ENCODE data around the gene CFHR3.

CFHR3 gene

DNA sequence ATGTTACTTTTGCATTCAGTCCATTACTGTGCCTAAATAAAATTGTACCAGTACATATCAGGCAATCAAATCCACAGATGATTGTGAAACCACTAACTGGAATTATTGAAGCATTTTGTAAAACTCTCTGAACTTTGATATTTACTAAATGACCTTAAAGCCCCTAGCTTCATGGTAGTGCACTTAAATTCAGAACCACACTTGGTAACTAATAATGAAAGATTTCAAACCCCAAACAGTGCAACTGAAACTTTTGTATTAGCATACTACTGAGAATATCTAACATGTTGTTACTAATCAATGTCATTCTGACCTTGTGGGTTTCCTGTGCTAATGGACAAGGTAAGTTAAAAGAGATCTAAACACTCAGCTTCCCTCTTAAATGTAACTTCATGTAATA is at the start of gene CFHR3:
Gene CFHR3 (plus strand): TSS at position 238 of the 400 bp plus-strand sequence. CDS start 47 bp downstream, at position 285.
- H3K9me3 ChIP-seq (ENCODE audit: control insufficient read depth, low read length): peaks cover 5% of the 10 kb centered on the region
- H2AFZ ChIP-seq: no peak within 1 kb of the TSS
- H3K79me2 ChIP-seq: no peaks in the 10 kb centered on the region
- TF ChIP-seq, protein P1, sequence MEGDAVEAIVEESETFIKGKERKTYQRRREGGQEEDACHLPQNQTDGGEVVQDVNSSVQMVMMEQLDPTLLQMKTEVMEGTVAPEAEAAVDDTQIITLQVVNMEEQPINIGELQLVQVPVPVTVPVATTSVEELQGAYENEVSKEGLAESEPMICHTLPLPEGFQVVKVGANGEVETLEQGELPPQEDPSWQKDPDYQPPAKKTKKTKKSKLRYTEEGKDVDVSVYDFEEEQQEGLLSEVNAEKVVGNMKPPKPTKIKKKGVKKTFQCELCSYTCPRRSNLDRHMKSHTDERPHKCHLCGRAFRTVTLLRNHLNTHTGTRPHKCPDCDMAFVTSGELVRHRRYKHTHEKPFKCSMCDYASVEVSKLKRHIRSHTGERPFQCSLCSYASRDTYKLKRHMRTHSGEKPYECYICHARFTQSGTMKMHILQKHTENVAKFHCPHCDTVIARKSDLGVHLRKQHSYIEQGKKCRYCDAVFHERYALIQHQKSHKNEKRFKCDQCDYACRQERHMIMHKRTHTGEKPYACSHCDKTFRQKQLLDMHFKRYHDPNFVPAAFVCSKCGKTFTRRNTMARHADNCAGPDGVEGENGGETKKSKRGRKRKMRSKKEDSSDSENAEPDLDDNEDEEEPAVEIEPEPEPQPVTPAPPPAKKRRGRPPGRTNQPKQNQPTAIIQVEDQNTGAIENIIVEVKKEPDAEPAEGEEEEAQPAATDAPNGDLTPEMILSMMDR (IDR thresholded peaks at IDR 0.05): no peak
- no peaks in the 10 kb centered on the region for H3K27me3 ChIP-seq (ENCODE audit: control insufficient read depth, insufficient read depth, low read length)
- no peak within 1 kb of the TSS for H3K27ac ChIP-seq
- no peak within 1 kb of the TSS for H3K4me2 ChIP-seq (ENCODE audit: low read length)
- no peak within 1 kb of the TSS for H3K4me3 ChIP-seq (ENCODE audit: low read depth, low read length)
- no peak within 1 kb of the TSS for H3K9ac ChIP-seq
- H3K36me3 ChIP-seq (ENCODE audit: control insufficient read depth, insufficient read depth, low read length): no peaks in the 10 kb centered on the region
- H3K4me1 ChIP-seq: no peaks in the 10 kb centered on the region

DNA sequence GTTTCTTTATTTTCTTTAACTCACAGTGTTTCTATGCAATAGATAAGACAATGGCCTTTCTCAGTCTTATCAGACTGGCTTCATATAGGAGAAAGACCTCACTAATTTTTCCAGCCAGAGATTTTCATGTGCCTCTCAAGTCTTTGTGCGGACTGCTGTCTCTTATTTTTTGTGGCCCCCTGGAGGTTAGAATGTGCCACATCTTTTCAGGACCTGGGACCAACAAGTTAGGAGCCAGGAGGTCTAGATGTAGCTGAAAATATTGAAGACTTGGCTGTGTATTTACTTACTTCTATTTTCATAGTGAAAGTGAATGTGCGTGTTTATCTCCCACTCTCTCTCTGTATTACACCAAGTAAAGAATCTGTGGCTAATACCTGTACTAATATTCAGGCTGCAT is 42.1 kb upstream of the CFHR3 start:
- H3K4me2 ChIP-seq (ENCODE audit: low read length): no peak overlapping the region
- H3K36me3 ChIP-seq (ENCODE audit: control insufficient read depth, insufficient read depth, low read length): no peaks in the 10 kb centered on the region
- no peak overlapping the region for H3K4me3 ChIP-seq (ENCODE audit: low read depth, low read length)
- no peaks in the 10 kb centered on the region for H3K4me1 ChIP-seq
- no peak overlapping the region for H2AFZ ChIP-seq
- no peak overlapping the region for H3K27ac ChIP-seq
- TF ChIP-seq, protein P1 (IDR thresholded peaks at IDR 0.05): no peak
- H3K9ac ChIP-seq: no peak overlapping the region
- H3K9me3 ChIP-seq (ENCODE audit: control insufficient read depth, low read length): no peaks in the 10 kb centered on the region
- no peaks in the 10 kb centered on the region for H3K79me2 ChIP-seq
- H3K27me3 ChIP-seq (ENCODE audit: control insufficient read depth, insufficient read depth, low read length): no peaks in the 10 kb centered on the region

DNA sequence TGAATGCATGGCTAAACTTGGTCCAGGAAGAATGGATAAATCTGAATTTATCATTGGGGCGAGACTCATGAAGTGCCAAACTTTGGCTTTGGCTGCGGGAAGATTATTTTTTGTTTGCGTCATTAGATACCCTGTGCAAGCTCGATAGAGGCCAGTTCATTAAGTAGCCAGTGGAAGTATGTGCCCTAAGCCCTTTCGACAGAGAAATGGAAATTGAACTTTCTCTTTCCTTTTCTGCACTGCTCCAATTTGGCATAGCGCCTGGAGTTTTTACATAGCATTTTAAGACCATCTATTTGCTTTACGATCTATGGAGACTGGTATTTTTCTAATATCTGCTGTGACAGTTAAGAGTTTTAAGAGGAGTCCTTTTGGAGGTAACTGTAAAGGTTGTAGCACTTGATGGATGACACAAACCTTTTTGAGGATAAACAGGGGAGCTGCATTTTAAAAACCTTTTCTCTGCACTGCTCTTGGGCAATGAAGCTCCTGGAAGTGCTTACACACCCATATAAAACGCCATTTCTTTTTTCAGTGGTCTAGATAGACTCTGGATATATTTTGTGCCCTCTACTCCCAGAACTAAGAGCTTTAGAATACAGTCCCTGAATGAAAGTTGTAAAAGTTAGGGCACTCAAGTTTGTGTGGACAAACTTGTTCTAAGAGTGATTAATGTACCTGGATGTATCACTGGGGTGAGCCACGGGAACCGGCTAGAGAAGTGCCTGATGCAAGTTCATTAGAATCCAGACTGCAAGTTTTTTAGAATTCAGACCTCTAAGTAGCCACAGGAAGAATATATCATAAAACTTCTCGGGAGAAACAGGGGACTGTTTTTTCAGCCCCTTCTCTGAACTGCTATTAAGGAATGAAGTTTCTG is 41.3 kb upstream of the CFHR3 start:
- no peaks in the 10 kb centered on the region for H3K36me3 ChIP-seq (ENCODE audit: control insufficient read depth, insufficient read depth, low read length)
- H3K27ac ChIP-seq: no peak overlapping the region
- H3K4me3 ChIP-seq (ENCODE audit: low read depth, low read length): no peak overlapping the region
- H2AFZ ChIP-seq: no peak overlapping the region
- no peaks in the 10 kb centered on the region for H3K27me3 ChIP-seq (ENCODE audit: control insufficient read depth, insufficient read depth, low read length)
- no peak overlapping the region for H3K4me2 ChIP-seq (ENCODE audit: low read length)
- H3K9me3 ChIP-seq (ENCODE audit: control insufficient read depth, low read length): no peaks in the 10 kb centered on the region
- H3K79me2 ChIP-seq: no peaks in the 10 kb centered on the region
- H3K4me1 ChIP-seq: no peaks in the 10 kb centered on the region
- no peak overlapping the region for H3K9ac ChIP-seq
- TF ChIP-seq, protein P1 (IDR thresholded peaks at IDR 0.05): no peak

GRCh38 chr1:196734006-196734405 is 40.6 kb upstream of the CFHR3 start:
- H3K4me3 ChIP-seq (ENCODE audit: low read depth, low read length): no peak overlapping the region
- no peaks in the 10 kb centered on the region for H3K9me3 ChIP-seq (ENCODE audit: control insufficient read depth, low read length)
- H3K4me1 ChIP-seq: no peaks in the 10 kb centered on the region
- H3K9ac ChIP-seq: no peak overlapping the region
- H3K27me3 ChIP-seq (ENCODE audit: control insufficient read depth, insufficient read depth, low read length): no peaks in the 10 kb centered on the region
- H3K36me3 ChIP-seq (ENCODE audit: control insufficient read depth, insufficient read depth, low read length): no peaks in the 10 kb centered on the region
- no peak overlapping the region for H2AFZ ChIP-seq
- no peak overlapping the region for H3K27ac ChIP-seq
- no peaks in the 10 kb centered on the region for H3K79me2 ChIP-seq
- TF ChIP-seq, protein P1 (IDR thresholded peaks at IDR 0.05): no peak
- H3K4me2 ChIP-seq (ENCODE audit: low read length): no peak overlapping the region

GRCh38 chr1:196734460-196734859 is 40.2 kb upstream of the CFHR3 start:
- Histone ChIP-seq H3K4me1 (no peaks in the 10 kb centered on the region), H3K36me3 (ENCODE audit: control insufficient read depth, insufficient read depth, low read length) (no peaks in the 10 kb centered on the region), H3K79me2 (no peaks in the 10 kb centered on the region), H3K27me3 (ENCODE audit: control insufficient read depth, insufficient read depth, low read length) (no peaks in the 10 kb centered on the region), H3K4me3 (ENCODE audit: low read depth, low read length) (no peak overlapping the region), H3K9me3 (ENCODE audit: control insufficient read depth, low read length) (no peaks in the 10 kb centered on the region), H3K4me2 (ENCODE audit: low read length) (no peak overlapping the region), H2AFZ (no peak overlapping the region), H3K27ac (no peak overlapping the region), H3K9ac (no peak overlapping the region)
- TF ChIP-seq, protein P1 (IDR thresholded peaks at IDR 0.05): no peak

Measured in parathyroid adenoma (tissue), 2 donors.